ENCODE results near the gene DOK7.

DOK7 gene

GRCh38 chr4:3463556-3464348, 646 bp downstream of the DOK7 start:
- no peak for DNase-seq (ENCODE audit: low spot score)

- no peak for DNase-seq (ENCODE audit: low spot score)
These were observed 1.3 kb downstream of the DOK7 start for GRCh38 chr4:3464349-3464905.

- no peak for DNase-seq (ENCODE audit: low spot score)
These were observed 2.0 kb downstream of the DOK7 start for GRCh38 chr4:3464911-3465697.

DNA sequence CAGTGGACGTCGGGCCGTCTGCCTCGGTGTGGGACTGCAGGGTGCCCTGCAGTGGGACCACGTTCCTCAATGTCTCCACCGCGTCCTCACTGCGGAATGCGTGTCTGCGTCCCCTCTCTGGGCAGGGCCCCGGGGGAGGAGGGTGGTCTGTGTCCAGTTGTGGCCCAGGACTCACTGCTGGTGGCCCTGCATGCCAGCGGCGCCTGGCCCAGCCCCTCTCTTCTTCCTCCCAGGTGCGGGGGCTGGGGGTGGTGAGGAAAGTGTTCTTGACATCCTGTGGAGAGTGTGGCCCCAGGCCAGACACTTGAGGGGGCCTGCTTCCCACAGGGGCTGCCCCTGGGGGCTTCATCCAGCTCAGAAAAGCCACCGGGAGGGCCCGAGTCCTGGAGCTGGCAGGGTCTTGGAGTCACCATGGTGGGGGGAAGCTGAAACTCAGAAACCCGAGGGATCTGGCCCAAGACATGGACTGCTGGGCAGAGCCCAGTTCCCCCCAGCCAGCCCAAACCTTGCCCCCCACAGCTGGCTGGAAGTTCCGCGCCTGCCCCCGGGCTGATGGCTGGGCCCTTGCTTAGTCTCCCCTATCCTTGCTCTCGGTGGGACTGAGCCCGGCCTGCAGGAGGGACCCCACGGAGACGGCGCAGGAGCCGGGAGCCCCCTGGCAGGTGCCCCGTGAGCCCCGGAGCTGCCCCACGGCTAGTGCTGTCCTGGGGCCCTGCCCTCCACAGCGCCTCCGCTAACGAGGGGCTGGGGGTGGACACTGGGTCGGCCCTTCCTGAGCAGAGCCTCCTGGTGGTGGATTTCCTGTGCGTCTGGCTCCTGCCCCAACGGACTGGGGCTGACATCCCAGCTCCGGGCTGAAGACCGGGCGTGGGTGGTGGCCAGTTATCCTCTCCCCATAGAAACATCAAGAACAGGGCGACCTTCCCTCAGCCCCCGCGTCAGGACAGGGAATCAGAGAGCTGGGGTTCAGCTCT, 2.9 kb downstream of the DOK7 start:
- DNase-seq (ENCODE audit: low spot score): no peak

DNA sequence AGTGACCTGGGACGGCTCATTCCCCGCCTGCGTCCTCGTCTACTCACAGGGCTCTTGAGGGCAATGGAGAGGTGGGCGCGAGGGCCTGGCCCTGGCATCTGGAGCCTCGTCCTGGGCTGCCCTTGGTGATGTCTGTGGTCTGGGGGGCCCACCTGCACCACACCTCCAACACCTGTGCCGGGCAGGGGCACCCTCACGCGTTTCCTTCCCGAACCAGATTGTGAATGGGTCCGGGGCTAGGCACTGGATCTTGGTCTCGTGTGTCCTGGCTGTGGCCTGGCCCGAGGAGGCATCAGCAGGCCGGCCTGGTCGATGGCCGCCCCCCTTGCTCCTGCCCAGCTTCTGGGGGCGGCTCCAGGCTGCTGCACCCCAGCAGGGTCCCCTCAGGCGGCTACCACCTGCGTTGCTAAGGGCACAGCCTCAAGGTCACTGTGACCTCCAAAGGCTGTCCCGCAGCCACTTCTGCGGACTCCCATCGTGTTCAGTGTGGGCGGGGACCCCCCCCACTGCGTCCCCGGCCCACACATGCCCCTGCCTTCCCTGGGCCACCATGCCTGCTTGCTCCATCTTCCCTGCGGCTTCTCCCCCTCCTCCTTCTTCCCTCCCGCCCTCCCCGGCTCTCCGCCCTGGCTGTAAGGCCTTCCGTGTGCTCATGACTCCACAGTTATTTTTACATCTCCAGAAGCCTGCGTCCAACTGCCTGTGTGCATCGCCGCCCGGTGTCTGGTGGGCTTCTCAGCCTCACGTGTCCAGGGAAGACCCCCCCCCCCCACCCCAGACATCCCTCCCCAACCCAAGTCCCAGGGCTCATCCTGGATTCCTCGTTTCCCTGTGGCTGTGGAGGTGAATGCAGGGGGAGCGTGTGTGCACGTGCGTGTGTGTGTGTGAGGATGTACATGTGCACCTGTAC, 3.8 kb downstream of the DOK7 start:
- DNase-seq (ENCODE audit: low spot score): no peak

DNA sequence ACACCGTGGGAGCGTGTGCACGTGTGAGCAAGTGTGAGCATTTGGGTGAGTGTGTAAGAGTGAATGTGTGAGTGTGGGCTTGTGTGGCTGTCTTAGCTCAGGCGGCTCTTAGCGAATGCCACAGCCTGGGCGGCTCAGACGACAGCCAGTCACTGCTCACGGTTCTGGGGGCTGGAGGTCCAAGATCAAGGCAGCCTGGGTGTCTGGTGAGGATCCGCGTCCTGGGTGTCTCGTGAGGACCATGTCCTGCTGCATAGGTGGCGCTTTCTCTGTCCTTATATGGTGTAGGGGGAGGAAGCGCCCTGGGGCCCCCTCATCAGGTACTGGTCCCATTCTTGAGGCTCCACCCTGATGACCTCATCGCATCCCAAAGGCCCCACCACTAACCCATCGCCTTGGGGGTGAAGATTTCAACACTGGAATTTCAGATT, 4.5 kb downstream of the DOK7 start:
- no peak for DNase-seq (ENCODE audit: low spot score)

- DNase-seq (ENCODE audit: low spot score): no peak
These were observed 5.0 kb downstream of the DOK7 start for GRCh38 chr4:3468154-3468553.

- no peak for DNase-seq (ENCODE audit: low spot score)
These were observed 5.7 kb downstream of the DOK7 start for GRCh38 chr4:3468804-3469203.

- DNase-seq (ENCODE audit: low spot score): no peak
These were observed 6.5 kb downstream of the DOK7 start for GRCh38 chr4:3469386-3470243.

DNA sequence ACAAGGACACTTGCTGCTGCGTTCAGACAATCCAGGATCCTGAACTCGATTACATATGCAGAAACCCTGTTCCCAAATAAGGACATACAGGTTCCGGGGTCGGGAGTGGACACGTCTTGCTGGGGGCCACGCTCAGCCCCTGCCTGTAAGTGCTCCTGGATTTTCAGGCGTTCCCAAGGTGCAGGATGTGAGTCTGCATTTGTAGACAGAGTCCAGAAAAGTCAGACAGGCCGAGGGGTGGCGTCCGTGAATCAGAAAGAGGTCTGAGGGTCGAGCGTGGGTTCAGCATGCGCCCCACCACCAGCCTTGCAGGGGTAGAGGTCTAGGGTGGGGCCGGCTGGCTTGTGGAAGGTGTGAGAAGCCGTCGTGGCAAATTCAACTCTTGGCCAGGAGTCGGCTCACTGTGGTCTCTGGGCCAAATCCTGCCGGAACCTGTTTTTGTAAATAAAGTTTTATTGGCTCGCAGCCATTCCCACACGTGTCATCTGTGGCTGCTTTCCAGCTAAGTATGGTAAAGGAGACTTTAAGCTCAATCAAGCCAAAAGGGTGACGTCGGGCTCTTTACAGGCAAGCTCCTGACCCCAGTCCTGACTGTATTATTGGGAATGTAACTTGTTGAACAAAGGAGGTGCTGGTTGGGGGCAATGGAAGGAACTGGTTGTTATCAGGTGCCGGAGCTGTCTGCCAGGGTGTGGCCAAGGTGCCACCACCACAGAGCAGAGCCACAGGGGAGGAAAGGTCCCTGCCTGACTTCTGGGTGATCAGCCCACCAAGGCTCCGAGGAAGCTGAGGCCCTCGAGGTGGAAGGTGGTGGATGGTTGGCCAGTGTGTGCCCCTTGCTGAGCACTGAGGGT, 7.4 kb downstream of the DOK7 start:
- DNase-seq (ENCODE audit: low spot score): no peak

GRCh38 chr4:3471098-3471760, 8.1 kb downstream of the DOK7 start:
- DNase-seq (ENCODE audit: low spot score): no peak

GRCh38 chr4:3471886-3472285, 8.8 kb downstream of the DOK7 start:
- no peak for DNase-seq (ENCODE audit: low spot score)

- DNase-seq (ENCODE audit: low spot score): no peak
These were observed 9.5 kb downstream of the DOK7 start for GRCh38 chr4:3472411-3473141.

DNA sequence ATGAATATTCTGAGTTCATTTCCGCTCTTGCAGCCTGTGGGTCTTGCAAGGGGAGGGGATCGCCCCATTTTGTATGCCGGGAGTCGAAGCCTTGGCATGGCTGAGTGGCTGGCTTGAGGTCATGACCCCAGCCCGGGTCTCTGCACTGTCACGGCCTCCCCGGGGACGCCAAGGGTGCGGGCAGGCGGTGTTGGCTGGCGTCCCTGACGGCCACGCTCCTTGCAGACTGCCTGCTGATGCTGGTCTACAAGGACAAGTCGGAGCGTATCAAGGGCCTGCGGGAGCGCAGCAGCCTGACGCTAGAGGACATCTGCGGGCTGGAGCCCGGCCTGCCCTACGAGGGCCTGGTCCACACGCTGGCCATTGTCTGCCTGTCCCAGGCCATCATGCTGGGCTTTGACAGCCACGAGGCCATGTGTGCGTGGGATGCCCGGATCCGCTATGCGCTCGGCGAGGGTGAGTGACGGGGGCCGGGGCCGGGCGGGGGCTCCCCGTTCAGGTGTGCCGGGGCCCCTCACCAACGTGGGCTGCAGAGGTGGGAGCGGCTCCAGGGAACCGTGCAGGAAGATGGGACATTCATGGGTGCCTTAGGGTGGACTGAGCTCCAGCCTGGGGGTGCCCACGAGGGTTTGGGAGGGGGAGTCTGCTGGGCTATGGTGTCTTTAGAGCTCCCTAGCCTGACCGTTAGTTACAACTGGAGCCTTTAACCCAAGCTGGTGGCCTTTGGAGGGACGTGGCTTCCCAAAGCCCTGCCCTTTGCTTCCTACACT, 10.3 kb downstream of the DOK7 start:
- DNase-seq (ENCODE audit: low spot score): no peak

DNA sequence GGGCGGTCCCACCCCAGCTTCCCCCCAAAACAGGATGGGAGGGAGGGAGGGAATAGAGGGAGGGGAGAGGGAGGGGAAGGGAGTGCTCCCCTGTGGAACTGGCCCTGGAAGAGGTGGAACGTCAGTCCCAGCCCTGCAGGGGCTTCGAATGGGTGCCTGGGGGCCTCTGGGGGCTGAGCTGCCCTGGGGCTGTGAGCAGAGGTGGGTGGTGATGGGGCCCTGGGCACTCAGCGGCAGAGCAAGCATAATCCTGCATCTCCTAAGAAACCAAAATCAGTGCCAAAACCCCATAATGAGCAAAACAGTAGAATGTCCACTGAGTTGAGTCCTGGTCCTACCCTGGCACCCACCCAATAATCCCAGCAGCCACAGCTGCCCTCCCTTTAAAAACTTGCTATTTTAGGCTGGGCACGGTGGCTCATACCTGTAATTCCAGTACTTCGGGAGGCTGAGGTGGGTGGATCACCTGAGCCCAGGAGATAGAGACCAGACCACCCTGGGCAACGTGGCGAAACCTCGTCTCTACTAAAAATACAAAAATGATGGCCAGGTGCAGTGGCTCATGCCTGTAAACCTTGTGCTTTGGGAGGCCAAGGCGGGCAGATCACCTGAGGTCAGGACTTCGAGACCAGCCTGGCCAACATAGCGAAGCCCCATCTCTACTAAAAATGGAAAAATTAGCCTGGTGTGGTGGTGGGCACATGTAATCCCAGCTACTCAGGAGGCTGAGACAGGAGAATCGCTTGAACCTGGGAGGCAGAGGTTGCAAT, 11.1 kb downstream of the DOK7 start:
- no peak for DNase-seq (ENCODE audit: low spot score)

All from D341Med (cell line).